Measurements from ENCODE around the gene MYLIP. TPM values are rescaled to one million over a fixed set of nuclear protein-coding genes. Genes with fewer than 3 reads are reported as not detected.

Gene MYLIP
- total RNA-seq, result 3.1 TPM

DNA sequence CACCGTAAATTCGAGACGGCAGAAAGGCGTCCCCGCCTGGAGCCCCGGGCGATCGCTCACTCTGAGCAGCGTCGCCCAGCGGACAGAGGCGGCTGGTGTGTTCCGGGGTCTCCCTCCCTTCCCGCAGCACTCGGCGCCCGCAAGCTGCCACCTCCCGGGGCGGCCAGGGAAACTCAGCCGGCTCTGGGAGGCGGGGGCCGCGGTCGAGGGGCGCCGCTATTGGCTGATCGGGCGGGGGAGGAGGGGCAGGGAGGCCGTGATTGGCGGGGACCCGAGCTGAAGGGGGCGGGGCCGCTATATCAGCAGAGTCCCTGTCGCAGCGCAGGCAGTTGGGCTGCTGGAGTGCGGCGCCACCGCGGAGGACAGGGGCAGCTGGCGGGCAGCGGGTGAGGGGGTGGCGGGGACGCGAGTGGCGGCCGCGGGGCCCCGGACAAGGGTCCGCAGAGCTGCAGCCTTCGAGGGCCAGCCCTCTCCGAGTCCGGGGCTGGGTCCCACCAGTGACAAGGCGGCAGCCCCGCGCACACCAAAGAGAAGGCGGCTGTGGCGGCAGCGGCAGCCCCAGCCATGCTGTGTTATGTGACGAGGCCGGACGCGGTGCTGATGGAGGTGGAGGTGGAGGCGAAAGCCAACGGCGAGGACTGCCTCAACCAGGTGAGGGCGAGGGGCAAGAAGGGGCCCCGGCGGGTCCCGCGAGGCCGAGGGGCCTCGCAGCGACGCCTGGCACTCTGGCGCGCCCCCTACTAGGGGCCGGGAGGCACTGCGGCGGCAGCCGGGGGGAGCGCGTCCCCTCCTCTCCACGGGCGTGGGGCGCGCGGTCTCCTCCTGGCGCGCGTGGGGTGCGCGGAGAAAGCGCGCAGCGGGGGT is at the start of gene MYLIP:
MYLIP (plus strand) TSS at position 328 of the 864 bp plus-strand sequence; CDS start at position 565, 237 bp downstream.
- peak; percentile 98 for DNase-seq (ENCODE audit: low spot score)
- ATAC-seq, result peak; percentile 96

DNA sequence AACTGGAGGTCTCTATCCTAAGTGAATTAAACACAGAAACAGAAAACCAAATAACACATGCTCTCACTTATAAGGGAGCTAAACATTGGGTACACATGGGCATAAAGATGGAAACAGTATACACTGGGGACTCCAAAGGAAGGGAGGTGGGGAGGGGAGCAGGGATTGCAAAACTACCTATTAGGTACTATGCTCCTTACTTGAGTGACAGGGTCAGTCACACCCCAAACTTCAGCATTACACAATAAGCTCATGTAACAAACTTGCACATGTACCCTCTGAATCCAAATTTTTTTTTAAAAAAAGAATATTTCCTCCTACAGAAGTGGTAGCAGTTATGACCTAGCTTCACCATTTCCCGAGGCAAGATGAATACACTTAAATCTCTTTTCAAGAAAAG is 49.5 kb upstream of the MYLIP start:
- no peak for ATAC-seq
- no peak for DNase-seq (ENCODE audit: low spot score)

DNA sequence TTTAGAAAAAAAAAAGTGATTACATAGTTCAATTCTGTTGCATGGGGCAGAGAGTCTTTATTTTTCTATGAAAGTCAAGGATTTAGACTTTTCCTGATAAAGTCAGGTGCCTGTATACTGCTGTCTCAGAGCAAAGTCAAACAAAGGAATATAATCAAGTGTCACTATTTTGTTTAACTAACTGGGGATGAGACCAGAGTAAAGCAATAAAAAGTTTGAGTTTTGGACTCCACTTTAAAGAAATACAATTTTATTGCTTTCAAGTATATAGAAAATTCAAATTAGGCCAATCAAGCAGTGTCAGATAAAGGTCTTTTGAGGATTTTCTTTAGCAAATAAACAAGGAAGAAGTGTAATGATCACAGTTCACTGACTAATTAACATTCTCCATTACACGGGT is 48.7 kb upstream of the MYLIP start:
- DNase-seq (ENCODE audit: low spot score) (no peak), ATAC-seq (no peak)

DNA sequence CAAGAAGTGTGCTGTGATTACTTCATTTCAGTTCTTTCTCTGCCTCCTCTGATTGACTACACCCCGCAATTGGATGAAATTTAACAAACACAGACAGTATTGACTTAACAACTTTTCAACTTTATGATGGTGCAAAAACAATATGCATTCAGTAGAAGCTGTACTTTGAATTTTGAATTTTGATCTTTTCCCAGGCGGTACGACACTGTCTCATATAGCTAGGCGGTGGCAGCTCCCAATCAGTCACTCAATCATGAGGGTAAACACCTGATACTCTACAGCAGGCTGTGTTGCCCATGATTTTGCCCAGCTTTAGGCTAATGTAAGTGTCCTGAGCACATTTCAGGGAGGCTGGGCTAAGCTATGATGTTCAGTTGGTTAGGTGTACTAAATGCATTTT is 47.6 kb upstream of the MYLIP start:
- DNase-seq (ENCODE audit: low spot score), result no peak
- no peak for ATAC-seq

DNA sequence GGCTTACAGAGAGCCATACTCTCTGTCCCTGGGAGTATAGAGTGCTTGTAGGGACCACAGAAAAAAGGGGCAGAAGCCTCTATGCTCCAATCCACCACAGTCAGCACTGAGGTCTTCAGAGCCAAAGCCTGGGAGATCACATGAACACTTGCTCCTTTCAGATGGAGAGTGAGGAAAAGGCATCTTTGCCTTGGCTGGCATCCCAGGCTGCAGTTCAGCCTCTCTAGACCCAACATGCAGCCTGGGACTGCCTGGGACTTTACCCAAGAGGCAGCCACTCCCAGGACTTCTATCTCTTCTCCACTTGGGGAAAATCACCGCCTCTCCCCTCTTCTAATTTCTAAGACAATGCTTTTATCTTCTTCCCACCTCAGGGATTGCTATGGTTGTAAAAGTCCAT is 46.5 kb upstream of the MYLIP start:
- ATAC-seq (no peak), DNase-seq (ENCODE audit: low spot score) (no peak)

DNA sequence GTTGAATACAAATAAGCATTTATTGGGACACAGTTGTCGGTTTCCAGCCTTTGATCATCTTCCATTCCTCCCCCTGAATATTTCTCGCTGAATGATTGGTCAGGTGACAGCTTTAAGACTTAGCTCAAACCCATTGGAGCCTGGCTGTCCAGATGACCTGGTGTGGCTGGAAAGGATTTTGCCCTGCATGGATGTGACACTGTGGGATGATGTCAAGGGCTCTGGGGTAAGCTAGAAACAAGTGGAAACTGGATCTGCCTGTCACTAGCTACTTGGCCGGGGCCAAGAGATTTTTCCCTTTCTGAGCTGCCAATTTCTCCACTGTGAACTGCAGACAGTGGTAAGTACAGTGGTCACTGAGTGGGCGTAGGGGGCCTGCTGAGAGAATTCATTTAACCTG is 41.9 kb upstream of the MYLIP start:
- ATAC-seq (no peak), DNase-seq (ENCODE audit: low spot score) (no peak)

DNA sequence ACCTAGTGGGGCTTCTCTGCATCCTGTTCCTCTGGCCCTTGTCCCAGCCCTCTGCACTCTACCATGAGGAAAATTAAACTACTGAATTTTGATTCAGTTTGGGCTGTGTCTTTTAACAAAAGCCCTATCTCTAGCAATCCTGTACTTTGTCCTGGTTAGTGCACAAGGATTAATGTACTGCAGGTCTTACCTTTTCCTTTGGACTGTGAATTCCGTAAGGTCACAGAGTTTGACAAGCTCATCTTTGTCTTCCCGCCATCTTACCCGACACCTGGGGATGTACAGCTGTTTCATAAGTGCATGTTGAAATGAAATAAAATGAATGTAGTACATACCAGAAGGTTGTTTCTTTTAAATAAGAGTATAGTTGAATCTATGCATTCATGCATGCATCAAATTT is 41.5 kb upstream of the MYLIP start:
- DNase-seq (ENCODE audit: low spot score), result no peak
- no peak for ATAC-seq

DNA sequence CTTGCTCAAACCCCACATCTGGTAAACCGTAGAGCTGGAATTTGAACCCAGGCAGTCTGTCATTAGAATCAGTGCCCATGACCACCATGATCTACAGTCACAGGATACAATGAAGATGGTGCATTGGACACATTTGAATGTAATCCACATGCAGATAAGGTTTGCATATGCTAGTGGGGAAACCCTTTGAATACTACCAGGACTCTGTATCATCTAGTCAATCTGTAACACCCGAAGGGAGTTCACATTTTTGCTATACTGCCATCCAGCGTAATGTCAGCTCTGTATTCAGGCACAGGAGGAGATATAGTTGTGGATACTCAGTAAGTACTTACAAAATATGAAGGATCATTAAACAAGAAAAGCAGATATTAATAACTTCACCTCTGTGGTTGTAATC is 40.5 kb upstream of the MYLIP start:
- ATAC-seq (no peak), DNase-seq (ENCODE audit: low spot score) (no peak)

DNA sequence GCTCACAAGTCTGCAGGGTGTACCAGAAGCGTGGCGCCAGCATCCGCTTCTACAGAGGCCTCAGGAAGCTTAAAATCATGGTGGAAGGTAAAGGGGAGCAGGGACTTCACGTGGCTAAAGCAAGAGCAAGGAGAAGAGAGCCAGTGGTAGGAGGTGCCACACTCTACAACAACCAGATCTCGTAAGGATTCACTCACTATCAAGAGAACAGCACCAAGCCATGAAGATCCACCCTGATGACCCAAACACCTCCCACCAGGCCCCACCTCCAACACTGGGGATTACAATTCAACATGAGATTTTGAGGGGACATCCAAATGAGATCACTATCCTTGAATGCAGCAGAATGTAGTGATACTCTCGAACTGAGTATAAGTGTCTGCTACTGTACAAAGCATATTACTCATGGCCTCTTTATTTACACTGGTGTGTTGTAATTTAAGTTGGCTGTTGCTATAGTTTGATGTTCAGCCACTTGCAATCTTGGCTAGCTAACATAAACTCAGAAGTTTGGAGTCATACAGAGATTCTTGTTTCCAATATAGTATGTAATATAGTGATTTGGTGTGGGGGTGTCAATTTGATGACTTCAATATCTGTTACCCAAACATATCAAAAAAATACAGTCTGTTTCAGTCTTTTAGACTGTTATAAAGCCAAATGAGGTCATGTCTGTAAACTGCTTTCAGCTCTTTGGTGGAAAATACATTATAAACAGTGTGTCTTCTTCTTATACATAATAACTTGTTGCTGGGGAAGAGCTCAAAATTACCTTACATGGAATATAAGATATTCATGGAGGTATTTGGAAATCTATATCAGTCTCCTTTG is 39.4 kb upstream of the MYLIP start:
- ATAC-seq, result no peak

DNA sequence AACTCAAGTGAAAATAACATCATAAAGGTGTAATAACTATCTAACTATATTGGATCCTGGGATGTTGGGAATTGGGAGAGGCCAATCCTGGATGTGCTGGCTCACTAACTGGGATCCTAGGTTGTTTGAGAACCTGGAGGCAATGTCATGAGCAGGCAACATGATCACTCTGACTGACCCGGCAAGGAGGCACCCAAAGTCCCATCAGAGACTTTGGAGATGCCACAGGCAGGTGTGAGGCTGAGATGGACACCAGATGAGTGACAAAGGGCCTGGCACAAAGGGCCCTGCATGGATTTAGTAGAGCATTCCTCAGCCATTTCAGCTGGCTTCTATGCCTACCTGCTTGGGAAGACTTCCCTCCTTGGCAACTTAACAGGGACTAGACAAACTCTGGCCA is 38.4 kb upstream of the MYLIP start:
- DNase-seq (ENCODE audit: low spot score), result no peak
- ATAC-seq, result no peak

More for the DNA sequence above, 39.4 kb upstream of the MYLIP start:
- no peak for DNase-seq (ENCODE audit: low spot score)

DNA sequence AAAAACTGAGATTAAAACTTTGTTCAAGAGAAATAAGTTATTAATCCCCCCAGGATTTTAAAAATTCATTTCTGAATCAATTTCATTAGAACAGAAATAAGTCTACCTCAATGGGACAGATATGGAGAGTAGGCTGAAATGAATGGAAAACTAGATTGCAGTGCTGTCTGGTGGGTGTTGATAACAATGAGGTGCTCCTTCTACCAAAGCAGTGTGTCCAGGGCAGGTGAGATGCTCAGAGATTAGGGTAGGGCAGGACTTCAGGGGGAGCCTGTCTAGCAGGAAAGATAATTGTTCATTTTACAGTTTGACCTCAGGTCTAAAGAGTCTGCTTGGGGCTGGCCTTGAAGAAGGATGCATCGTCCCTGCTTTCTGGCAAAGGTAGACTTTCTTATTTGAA is 38.0 kb upstream of the MYLIP start:
- no peak for ATAC-seq
- DNase-seq (ENCODE audit: low spot score), result no peak

DNA sequence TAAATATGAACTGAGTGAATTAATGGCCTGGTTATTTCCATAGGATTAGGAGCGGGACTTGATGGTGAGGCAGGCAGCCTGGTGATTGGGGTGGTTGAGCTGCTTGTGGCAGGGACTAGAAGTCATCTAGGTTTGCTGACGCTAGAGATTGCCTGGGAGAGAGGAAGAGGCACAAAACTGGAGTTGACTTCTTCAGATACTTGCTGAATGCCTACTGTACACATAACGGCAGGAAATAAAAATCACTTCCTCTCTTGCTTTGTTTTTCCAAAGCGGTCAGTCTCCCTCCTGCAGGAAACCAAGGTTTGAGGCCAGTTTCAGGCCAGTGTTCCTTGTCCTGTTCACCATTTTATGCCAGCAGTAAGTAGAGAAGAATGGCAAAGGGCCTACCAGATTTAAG is 36.7 kb upstream of the MYLIP start:
- ATAC-seq (peak; percentile 45), DNase-seq (ENCODE audit: low spot score) (no peak)

DNA sequence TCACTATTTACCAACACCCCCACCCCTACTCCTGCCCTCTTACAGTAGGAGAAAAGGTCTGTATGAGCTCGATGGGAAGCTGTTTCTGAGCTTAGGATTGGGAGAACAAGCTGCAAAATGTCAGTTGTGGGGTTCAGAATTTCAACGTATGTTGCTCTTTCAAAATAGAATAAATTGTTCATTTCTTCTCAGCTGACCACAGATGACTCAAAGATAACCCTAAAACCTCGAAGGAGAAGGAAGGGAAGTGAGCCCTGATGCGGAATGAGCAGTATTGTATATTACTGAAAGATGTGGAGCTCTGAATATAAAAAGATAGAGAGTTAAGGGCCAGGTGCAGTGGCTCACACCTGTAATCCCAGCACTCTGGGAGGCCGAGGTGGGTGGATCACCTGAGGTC is 35.9 kb upstream of the MYLIP start:
- ATAC-seq (no peak), DNase-seq (ENCODE audit: low spot score) (no peak)

DNA sequence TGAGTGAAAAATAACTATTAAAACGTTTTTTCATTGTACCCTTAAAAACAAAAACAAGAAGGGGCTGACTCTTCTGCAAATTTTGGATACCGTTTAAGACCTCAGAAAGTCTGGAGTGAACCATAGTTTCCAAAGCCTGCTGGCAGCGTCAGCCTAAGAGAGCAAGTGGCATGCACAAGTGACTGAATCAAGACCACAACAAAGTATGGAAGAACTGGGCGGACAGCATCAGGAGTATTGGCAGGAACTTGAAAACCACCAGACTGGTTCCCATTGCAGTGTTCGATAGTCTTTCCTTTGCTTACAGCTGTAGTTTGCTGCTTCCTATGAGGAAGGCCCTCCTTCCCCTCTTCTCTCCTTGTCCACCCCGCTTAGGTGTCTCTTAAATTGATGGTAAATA is 33.7 kb upstream of the MYLIP start:
- ATAC-seq, result no peak
- no peak for DNase-seq (ENCODE audit: low spot score)

DNA sequence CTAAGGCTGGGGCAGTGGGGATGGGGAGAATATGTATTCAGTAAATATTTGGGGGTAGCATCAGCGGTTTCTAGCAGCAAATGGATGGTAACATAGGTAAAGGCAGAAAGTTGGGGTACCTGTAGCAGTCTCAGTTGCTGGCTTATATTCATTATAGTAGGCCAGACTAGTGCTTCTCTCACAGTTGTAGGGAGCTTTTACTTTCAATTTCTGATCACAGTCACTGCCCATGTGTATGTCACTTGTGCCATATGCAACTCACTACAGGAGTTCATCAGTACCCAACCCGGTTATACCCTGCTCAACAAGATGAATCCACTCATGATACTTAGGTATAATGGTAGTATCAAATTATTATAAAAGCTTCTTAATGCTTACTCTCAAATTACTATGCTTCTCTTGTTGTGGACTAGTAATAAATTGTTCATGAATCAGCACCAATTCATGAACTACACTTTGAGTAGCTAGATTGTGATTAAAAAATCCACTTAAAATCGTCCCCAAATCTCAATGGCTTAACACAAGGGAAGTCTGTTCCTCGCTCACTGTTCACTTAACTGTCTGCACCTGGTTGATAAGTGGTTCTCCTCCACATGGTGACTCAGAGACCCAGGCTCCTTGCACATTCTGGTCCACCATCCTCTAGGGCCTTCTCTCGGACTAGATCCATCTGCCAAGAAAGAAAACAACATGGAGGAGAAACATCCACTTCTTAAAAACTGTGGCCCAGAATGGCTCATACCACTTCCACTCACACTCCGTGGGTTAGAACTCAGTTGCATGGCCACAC is 31.3 kb upstream of the MYLIP start:
- ATAC-seq, result no peak
- no peak for DNase-seq (ENCODE audit: low spot score)

DNA sequence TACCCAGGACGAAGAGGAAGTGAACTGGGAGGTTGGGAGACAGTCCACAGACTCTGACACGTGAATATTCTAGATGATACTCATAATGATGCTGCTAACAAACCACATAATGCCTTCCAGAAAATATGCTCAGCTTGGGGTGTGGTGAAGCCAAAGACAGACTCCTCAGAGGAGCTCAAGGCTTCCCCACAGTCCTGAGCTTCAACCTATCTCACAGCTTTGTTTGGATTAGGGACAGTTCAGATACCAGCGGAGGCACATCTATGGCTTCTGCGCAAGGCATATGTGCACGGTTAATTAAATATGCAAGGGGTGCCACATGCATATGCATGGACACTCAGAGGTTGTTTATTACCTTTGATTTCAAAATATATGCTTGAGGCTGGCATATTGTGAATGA is 30.7 kb upstream of the MYLIP start:
- no peak for ATAC-seq

DNA sequence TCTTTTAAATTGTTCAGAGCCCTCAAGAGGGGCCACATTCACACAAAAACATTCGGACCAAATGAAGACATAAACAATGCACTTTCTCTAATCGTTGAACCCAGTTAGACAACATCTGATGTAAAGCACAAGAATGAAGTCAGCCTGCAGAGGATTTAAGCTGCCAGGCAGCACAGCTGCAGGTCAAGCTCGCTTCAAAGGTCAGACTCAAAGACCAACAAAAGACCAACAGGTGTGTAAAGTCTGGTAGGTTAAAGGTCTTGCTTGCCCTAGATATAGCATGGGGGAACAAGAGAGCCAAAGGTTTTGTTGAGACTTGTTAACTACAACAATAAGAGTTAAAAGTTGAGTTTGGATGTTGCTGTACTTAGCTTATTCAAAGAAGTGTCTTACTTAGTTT is 26.7 kb upstream of the MYLIP start:
- DNase-seq (ENCODE audit: low spot score), result no peak
- no peak for ATAC-seq

More for the DNA sequence above, 30.7 kb upstream of the MYLIP start:
- DNase-seq (ENCODE audit: low spot score), result no peak

DNA sequence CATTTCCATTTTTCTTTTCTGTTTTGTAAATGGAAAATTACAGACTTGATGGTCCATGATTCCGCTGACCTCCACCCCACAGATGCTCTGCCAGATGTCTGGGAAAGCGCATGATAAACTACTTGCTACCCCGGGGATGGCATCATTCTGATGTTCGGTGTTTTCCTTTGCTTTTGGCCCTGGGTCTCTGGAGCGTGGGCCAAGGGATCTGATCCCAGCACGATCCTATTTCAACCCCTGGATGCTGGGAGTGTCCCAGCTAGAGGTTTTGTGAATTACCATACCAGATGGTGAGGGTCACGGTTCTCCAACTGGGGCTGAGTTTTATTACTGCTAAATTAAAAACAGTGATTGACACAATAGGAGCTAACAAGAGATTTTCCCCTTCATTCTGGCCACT is 25.2 kb upstream of the MYLIP start:
- DNase-seq (ENCODE audit: low spot score), result no peak
- ATAC-seq, result no peak

DNA sequence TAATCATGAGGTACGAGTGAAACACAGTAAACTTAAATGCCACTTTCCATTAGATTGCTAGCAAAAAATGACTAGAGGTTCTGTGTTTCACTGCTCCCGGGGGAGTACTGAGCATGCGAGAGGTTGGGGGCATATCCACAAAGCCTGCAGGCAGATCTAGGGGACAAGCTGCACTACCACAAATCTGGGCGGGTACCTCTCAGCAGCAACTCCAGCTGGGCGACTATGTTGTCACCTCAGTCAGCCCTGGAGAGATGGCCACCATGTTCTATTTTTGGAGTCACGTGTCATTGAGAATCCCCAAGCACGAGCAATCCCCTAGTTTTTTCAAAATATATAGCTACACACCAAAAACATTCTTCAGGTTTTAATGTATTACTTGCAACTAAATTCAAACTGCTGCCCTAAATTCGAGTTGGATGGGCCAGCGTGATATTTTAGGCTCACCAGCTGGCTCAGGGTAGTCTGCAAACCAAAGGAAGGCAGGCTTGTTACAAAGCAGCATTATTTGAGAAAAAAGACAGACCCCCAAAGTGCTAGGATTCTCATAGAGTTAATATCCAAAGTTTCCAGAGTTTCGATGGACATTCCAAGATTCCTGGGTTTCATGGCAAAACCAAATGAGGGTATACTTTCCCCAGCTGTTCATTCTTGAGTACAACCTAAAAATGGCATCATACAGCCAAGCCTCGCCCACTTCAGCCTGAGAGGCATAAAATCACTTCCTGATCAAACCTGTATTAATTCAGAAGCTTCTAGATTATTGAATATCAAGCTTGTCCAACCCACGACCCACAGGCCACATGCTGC is 24.1 kb upstream of the MYLIP start:
- DNase-seq (ENCODE audit: low spot score), result no peak
- no peak for ATAC-seq

DNA sequence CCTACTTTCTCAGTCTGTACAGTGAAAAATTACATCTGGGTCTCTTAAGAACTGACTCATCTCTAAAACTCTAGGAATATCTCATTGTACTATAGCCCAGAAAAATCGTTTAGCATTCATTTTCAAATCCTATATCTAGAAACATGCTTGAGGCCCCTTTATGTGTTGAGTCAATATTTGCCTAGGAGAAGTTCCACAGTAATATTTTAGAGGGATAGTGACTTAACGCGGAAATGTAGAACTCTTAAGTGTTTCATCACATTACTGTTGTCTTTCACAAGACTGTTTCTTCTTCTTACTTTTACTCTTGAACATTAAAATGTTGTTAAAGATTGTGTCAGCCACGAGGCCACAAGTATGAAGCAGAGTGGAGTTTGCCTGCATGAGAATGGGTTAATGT is 23.0 kb upstream of the MYLIP start:
- no peak for DNase-seq (ENCODE audit: low spot score)

More for the DNA sequence above, 23.0 kb upstream of the MYLIP start:
- no peak for ATAC-seq
